MCF 10A (cell line): ENCODE measurements around the gene STK10. TPM values are rescaled to one million over a fixed set of nuclear protein-coding genes. Genes with fewer than 3 reads are reported as not detected.

Source experiments
- BruUV-seq: library from RNA; stranded (reverse); fragments of 400-500 nt; replicated peaks from 2 replicates; lab custom pipeline; 2021; lab: Mats Ljungman, UMichigan
- CTCF ChIA-PET: fragments of 300-600 bp; sonication (Branson Sonifier 250); formaldehyde crosslinking; extraction: SDS; loops from one replicate; lab custom pipeline; 2021; ENCODE audit warnings: antibody characterized with exemption, inconsistent platforms; lab: Yijun Ruan, JAX
- POLR2A ChIA-PET: fragments of 300-600, 350-650 bp; sonication (Branson Sonifier 250); formaldehyde crosslinking; extraction: SDS; loops from one replicate; lab custom pipeline; 2020; ENCODE audit warnings: antibody characterized with exemption, inconsistent platforms; lab: Yijun Ruan, JAX
- DNase-seq: peaks from one replicate; pipeline ENCODE4 v3.0.0-alpha.2; 2018; ENCODE audit not compliant: unreplicated experiment
- H3K27ac Mint-ChIP-seq: one replicate; pipeline ENCODE4 v1.8.0; 2022; ENCODE audit warnings: mild to moderate bottlenecking, low read depth, mixed read lengths; ENCODE audit not compliant: unreplicated experiment
- H3K27me3 Mint-ChIP-seq: one replicate; pipeline ENCODE4 v1.8.0; 2022; ENCODE audit warnings: mixed read lengths; ENCODE audit not compliant: insufficient read depth, unreplicated experiment
- H3K36me3 Mint-ChIP-seq: one replicate; pipeline ENCODE4 v1.8.0; 2022; ENCODE audit warnings: mild to moderate bottlenecking, moderate library complexity, mixed read lengths; ENCODE audit not compliant: insufficient read depth, unreplicated experiment
- H3K4me1 Mint-ChIP-seq: one replicate; pipeline ENCODE4 v1.8.0; 2022; ENCODE audit warnings: mixed read lengths; ENCODE audit not compliant: insufficient read depth, unreplicated experiment
- H3K4me3 Mint-ChIP-seq: one replicate; pipeline ENCODE4 v1.8.0; 2022; ENCODE audit warnings: mild to moderate bottlenecking, moderate library complexity, mixed read lengths; ENCODE audit not compliant: unreplicated experiment
- H3K9me3 Mint-ChIP-seq: one replicate; pipeline ENCODE4 v1.8.0; 2022; ENCODE audit warnings: mixed read lengths; ENCODE audit not compliant: unreplicated experiment
- intact Hi-C: fragments of 100-400 bp; cut with micrococcal nuclease; formaldehyde crosslinking; loops from 2 replicates; pipeline ENCODE4 v1.14.1; 2022
- total RNA-seq: library from RNA; stranded (reverse); gene quantifications from 2 replicates; pipeline ENCODE4 v1.2.3, GENCODE V29; 2022
- TF ChIP-seq, protein P1 (sequence below): fragments of 200-600 bp; IDR thresholded peaks from one replicate; pipeline ENCODE4 v1.8.0; 2022; ENCODE audit warnings: antibody characterized with exemption, mild to moderate bottlenecking; ENCODE audit not compliant: unreplicated experiment

The STK10 gene
- total RNA-seq, 1 experiment from 2014 or later, result 46.5 TPM

DNA sequence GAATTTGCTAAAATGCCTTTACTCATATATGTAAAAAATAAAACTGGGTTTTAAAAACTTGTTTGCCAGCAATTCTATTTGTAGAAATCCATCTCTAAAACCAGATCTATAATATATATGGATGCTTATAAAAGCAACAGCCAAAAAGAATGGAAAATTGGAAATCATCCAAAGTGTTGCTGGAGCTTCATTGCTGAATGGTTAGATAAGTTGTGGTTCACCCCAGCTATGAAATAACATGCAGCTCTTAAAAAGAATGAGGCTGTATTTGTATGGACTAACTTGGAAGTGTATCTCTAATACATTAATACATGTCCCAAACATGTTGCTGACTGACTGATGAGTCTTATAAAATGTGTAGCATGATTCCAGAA, 76.2 kb downstream of the STK10 start:
- intact Hi-C loops, result loop anchor here (1.0 kb wide), 1 partner anchor 11 kb away; no protein-coding TSS in a partner anchor
- ChIA-PET POLR2A (interaction anchor here (0.6 to 1.6 kb wide), 7 partner anchors 67 to 200 kb away, joined by 3 to 17 read pairs (median 8); partner anchors contain the start of genes FBXW11, STK10 and UBTD2), CTCF (interaction anchor here (0.6 to 14.1 kb wide), 6 partner anchors 9 to 171 kb away, joined by 3 to 259 read pairs (median 4); partner anchors contain the start of genes EFCAB9 and STK10)
- H3K4me3 Mint-ChIP-seq, result no peak overlapping the region
- H3K36me3 Mint-ChIP-seq, result peaks cover 34% of the 10 kb centered on the region
- no peaks in the 10 kb centered on the region for H3K9me3 Mint-ChIP-seq
- BruUV-seq, result no TSS peak
- TF ChIP-seq, protein P1, sequence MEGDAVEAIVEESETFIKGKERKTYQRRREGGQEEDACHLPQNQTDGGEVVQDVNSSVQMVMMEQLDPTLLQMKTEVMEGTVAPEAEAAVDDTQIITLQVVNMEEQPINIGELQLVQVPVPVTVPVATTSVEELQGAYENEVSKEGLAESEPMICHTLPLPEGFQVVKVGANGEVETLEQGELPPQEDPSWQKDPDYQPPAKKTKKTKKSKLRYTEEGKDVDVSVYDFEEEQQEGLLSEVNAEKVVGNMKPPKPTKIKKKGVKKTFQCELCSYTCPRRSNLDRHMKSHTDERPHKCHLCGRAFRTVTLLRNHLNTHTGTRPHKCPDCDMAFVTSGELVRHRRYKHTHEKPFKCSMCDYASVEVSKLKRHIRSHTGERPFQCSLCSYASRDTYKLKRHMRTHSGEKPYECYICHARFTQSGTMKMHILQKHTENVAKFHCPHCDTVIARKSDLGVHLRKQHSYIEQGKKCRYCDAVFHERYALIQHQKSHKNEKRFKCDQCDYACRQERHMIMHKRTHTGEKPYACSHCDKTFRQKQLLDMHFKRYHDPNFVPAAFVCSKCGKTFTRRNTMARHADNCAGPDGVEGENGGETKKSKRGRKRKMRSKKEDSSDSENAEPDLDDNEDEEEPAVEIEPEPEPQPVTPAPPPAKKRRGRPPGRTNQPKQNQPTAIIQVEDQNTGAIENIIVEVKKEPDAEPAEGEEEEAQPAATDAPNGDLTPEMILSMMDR, result no peak
- H3K27ac Mint-ChIP-seq, result peak overlapping the region; percentile 85
- H3K4me1 Mint-ChIP-seq, result peaks cover 36% of the 10 kb centered on the region
- peak; percentile 32 for DNase-seq
- H3K27me3 Mint-ChIP-seq, result no peaks in the 10 kb centered on the region

DNA sequence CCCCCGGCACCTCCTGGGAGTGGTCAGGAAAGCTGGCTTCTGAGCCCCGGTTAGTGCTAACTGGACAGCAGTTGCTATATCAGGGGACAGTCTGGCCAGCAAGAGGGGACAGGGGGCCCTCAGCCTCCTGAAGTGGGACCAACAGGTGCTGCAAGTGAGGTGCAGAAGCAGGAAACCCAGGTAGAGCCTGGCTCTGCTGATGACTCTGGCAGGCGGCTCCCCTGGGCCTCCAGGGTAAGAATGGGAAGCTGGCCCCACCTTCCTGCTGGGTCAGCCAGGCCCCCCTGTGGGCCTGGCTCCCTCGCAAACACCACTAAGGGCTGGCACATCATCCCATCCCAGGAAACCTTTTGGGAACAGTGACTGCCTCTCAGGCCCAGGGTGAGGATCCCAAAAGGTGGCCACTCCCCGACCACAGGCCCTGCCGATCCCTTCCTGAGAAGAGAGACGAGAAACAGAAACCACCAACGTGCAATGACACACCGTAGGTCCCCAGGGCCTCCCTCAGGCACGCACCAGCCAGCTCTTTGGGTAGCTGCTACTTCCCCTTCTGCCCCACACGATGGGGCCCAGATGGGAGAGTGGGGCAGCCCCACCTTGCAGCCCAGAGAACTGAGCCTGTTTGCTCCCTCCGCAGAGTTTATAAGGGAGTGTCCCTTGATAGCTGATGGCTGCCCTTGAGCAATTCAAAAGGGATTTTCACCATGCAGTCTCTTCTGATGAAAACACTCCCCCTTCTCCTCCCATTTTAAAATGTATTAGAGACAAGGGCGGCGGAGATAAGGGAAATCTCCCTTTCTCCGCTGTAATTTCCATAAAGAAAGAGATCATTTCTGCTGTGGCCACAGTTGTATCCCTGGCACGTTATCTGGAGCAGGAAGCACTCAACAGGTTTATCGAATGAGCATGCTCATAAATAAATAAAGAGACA, 76.8 kb downstream of the STK10 start:
- intact Hi-C loops, result no loop called here
- CTCF ChIA-PET, result interaction anchor here (0.6 to 14.1 kb wide), 11 partner anchors 8 to 874 kb away, joined by 3 to 259 read pairs (median 3); partner anchors contain the start of genes EFCAB9 and STK10
- no peaks in the 10 kb centered on the region for H3K9me3 Mint-ChIP-seq
- no TSS peak for BruUV-seq
- POLR2A ChIA-PET, result interaction anchor here (0.6 to 1.6 kb wide), 9 partner anchors 9 to 379 kb away, joined by 3 to 17 read pairs (median 4); partner anchors contain the start of genes FBXW11, STK10 and UBTD2
- peak overlapping the region; percentile 85 for H3K27ac Mint-ChIP-seq
- TF ChIP-seq, protein P1, result no peak
- peak overlapping the region; percentile 61 for H3K4me3 Mint-ChIP-seq
- DNase-seq, result peak; percentile 81
- H3K27me3 Mint-ChIP-seq, result no peaks in the 10 kb centered on the region
- H3K4me1 Mint-ChIP-seq, result peaks cover 39% of the 10 kb centered on the region
- H3K36me3 Mint-ChIP-seq, result peaks cover 28% of the 10 kb centered on the region

DNA sequence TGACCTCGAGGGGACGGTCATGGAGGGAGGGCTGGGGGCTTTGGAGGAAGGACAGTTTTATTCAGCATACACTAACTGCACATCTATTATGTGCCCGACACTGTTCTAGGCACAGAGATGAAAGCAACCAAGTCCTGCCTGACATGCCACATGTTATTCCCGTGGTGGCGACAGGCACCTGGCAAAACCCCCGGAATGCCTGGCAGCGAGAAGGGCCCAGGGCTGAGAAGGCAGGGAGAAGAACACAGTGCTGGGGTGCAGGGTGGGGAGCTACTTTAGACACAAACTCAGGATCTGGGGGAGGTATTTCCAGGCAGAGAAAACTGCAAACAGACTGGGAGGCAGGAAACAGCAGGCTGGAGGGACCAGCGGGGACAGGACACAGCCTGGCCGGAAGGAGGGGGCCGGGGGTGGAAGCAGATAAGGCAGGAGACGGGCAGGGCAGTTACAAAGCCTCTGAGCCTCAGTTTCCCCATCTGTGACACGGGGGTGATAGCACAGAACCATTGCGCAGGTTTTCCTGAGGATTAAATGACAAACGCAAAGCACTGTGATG, 77.7 kb downstream of the STK10 start:
- H3K4me1 Mint-ChIP-seq, result peaks cover 40% of the 10 kb centered on the region
- BruUV-seq, result no TSS peak
- CTCF ChIA-PET, result interaction anchor here (0.7 to 14.1 kb wide), 3 partner anchors 23 to 319 kb away, joined by 3 to 259 read pairs (median 4); partner anchors contain the start of genes EFCAB9 and STK10

More for the DNA sequence above, 77.7 kb downstream of the STK10 start:
- POLR2A ChIA-PET, result interaction anchor here (1.3 kb wide), 3 partner anchors 8 to 363 kb away, joined by 3 to 4 read pairs (median 4); no protein-coding TSS in a partner anchor
- Mint-ChIP-seq H3K9me3 (no peaks in the 10 kb centered on the region), H3K36me3 (peaks cover 19% of the 10 kb centered on the region), H3K27me3 (no peaks in the 10 kb centered on the region), H3K4me3 (no peak overlapping the region), H3K27ac (peak overlapping the region; percentile 85)
- TF ChIP-seq, protein P1, result no peak
- intact Hi-C loops, result no loop called here
- DNase-seq, result no peak
